ENCODE measurements around the gene NUMA1. TPM values are rescaled to one million over a fixed set of nuclear protein-coding genes. Genes with fewer than 3 reads are reported as not detected.

The NUMA1 gene
- total RNA-seq, 1 donor from 2014 or later: 163 TPM

DNA sequence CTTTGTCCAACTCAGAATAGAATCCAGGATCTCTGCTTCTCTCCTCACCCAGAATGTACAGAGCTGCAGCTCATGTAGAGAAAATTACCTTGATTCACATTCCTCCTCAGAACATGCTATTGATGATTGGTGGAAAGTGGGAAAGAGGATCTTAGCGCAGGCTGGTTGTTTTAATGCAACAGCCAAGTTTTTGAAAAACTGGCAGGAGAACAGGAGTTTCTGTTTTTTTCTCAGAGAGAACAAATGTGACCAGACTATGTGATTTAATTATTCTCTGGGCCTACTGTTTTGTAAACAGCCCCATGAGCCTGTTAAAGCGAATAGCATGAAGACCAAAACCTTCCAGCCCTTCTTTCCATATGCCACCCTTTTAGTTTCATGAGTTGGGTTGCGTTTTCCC is 100.7 kb downstream of the NUMA1 start:
- Mint-ChIP-seq H3K4me3 (no peak overlapping the region), H3K4me1 (peaks cover 17% of the 10 kb centered on the region), H3K27me3 (no peaks in the 10 kb centered on the region), H3K36me3 (ENCODE audit: low read depth) (peaks cover 27% of the 10 kb centered on the region), H3K9me3 (no peaks in the 10 kb centered on the region), H3K27ac (peak overlapping the region; percentile 16)
- POLR2A ChIA-PET: interaction anchor here (1.6 to 2.2 kb wide), 2 partner anchors 19 to 34 kb away, joined by 5 to 8 read pairs; partner anchors contain the start of gene IL18BP
- no peak for DNase-seq
- intact Hi-C loops (cut with micrococcal nuclease): loop anchor here (5.0 kb wide), 1 partner anchor 453 kb away; the partner anchor contains the start of gene CLPB
- CTCF ChIA-PET: interaction anchor here (3.7 to 3.9 kb wide), 3 partner anchors 36 to 111 kb away, joined by 34 to 60 read pairs (median 37); no protein-coding TSS in a partner anchor
- TF ChIP-seq, protein P1, sequence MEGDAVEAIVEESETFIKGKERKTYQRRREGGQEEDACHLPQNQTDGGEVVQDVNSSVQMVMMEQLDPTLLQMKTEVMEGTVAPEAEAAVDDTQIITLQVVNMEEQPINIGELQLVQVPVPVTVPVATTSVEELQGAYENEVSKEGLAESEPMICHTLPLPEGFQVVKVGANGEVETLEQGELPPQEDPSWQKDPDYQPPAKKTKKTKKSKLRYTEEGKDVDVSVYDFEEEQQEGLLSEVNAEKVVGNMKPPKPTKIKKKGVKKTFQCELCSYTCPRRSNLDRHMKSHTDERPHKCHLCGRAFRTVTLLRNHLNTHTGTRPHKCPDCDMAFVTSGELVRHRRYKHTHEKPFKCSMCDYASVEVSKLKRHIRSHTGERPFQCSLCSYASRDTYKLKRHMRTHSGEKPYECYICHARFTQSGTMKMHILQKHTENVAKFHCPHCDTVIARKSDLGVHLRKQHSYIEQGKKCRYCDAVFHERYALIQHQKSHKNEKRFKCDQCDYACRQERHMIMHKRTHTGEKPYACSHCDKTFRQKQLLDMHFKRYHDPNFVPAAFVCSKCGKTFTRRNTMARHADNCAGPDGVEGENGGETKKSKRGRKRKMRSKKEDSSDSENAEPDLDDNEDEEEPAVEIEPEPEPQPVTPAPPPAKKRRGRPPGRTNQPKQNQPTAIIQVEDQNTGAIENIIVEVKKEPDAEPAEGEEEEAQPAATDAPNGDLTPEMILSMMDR (IDR thresholded peaks at IDR 0.05): no peak
- no peak for ATAC-seq (ENCODE audit: low read depth)

DNA sequence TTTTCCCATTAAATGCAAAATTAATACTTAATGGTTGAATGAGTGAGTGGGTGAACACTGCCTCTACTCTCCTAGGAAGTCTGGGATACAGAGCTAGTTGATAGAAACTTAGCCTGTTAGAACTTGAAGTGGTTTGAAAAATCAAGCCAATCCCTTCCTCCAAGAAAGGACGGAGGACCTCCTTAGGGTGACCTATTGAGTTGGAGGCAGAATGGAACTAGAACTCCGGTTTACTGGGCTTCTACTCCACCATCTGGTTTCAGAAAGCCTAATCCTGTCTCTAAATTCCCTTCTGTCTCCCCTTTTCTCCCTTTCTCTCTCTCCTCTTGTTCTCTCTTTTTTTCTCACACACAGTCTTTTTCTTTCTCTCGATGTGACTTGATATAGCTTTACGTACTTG is 101.2 kb downstream of the NUMA1 start:
- Mint-ChIP-seq H3K4me1 (peaks cover 17% of the 10 kb centered on the region), H3K36me3 (ENCODE audit: low read depth) (peaks cover 31% of the 10 kb centered on the region), H3K4me3 (no peak overlapping the region), H3K9me3 (no peaks in the 10 kb centered on the region), H3K27me3 (no peaks in the 10 kb centered on the region), H3K27ac (peak overlapping the region; percentile 41)
- ChIA-PET POLR2A (interaction anchor here (1.5 to 2.9 kb wide), 5 partner anchors 13 to 51 kb away, joined by 5 to 17 read pairs (median 8); partner anchors contain the start of genes IL18BP, RNF121 and XNDC1N), CTCF (interaction anchor here (1.3 to 5.3 kb wide), 8 partner anchors 15 to 451 kb away, joined by 3 to 60 read pairs (median 22); no protein-coding TSS in a partner anchor)
- no peak for DNase-seq
- intact Hi-C loops (cut with micrococcal nuclease): loop anchor here (5.0 kb wide), 1 partner anchor 453 kb away; the partner anchor contains the start of gene CLPB
- no peak for ATAC-seq (ENCODE audit: low read depth)
- TF ChIP-seq, protein P1 (IDR thresholded peaks at IDR 0.05): no peak

GRCh38 chr11:71977743-71978418 is 102.5 kb downstream of the NUMA1 start:
- ChIA-PET CTCF (interaction anchor here (0.6 to 5.3 kb wide), 21 partner anchors 8 to 454 kb away, joined by 3 to 60 read pairs (median 4); partner anchors contain the start of gene IL18BP), POLR2A (interaction anchor here (0.5 to 2.9 kb wide), 13 partner anchors 8 to 141 kb away, joined by 3 to 17 read pairs (median 5); partner anchors contain the start of genes IL18BP, RNF121 and XNDC1N)
- Mint-ChIP-seq H3K9me3 (no peaks in the 10 kb centered on the region), H3K36me3 (ENCODE audit: low read depth) (peaks cover 24% of the 10 kb centered on the region), H3K27ac (peak overlapping the region; percentile 91), H3K27me3 (no peaks in the 10 kb centered on the region), H3K4me3 (no peak overlapping the region), H3K4me1 (peaks cover 16% of the 10 kb centered on the region)
- DNase-seq: no peak
- intact Hi-C loops (cut with micrococcal nuclease): loop anchor here (1.0 to 5.0 kb wide), 6 partner anchors 13 to 454 kb away; partner anchors contain the start of gene CLPB
- TF ChIP-seq, protein P1 (IDR thresholded peaks at IDR 0.05): peak; percentile 26
- peak; percentile 96 for ATAC-seq (ENCODE audit: low read depth)

- no peak for DNase-seq
- Mint-ChIP-seq H3K36me3 (ENCODE audit: low read depth) (peaks cover 26% of the 10 kb centered on the region), H3K4me1 (peaks cover 16% of the 10 kb centered on the region), H3K4me3 (no peak overlapping the region), H3K9me3 (no peaks in the 10 kb centered on the region), H3K27me3 (no peaks in the 10 kb centered on the region), H3K27ac (peak overlapping the region; percentile 91)
- POLR2A ChIA-PET: interaction anchor here (0.6 to 2.9 kb wide), 7 partner anchors 9 to 136 kb away, joined by 3 to 17 read pairs (median 5); partner anchors contain the start of genes IL18BP, RNF121 and XNDC1N
- no peak for ATAC-seq (ENCODE audit: low read depth)
- TF ChIP-seq, protein P1 (IDR thresholded peaks at IDR 0.05): no peak
- CTCF ChIA-PET: interaction anchor here (0.7 to 5.3 kb wide), 14 partner anchors 11 to 455 kb away, joined by 3 to 60 read pairs (median 5); partner anchors contain the start of gene IL18BP
- intact Hi-C loops (cut with micrococcal nuclease): loop anchor here (1.0 to 5.0 kb wide), 5 partner anchors 14 to 455 kb away; partner anchors contain the start of gene CLPB
These were observed 103.3 kb downstream of the NUMA1 start for GRCh38 chr11:71977090-71977489.
